ENCODE data around the gene SMIM41. TPM values are rescaled to one million over a fixed set of nuclear protein-coding genes. Genes with fewer than 3 reads are reported as not detected.

Gene SMIM41
- polyA plus RNA-seq, 1 donor (not counting 4 experiments of a cell fraction or from before 2014, with no cell fraction given), result not detected

- no peaks in the 10 kb centered on the region for H3K9me1 ChIP-seq (ENCODE audit: control insufficient read depth, extremely low read depth, insufficient read depth, low read length)
- TF ChIP-seq EZH2 (IDR thresholded peaks at IDR 0.05; ENCODE audit: low read length) (no peak), CTCF (optimal IDR thresholded peaks at IDR 0.05 in 1 of 3, IDR thresholded peaks at IDR 0.05 in 1 of 3, conservative IDR thresholded peaks at IDR 0.05 in 1 of 3; ENCODE audit: extremely low read depth in 1 of 3, insufficient read depth in 2 of 3, low read length in 3 of 3) (no peak)
- DNase-seq (ENCODE audit: low read depth, low spot score) (no peak), FAIRE-seq (no peak)
- no peaks in the 10 kb centered on the region for H4K20me1 ChIP-seq (ENCODE audit: control insufficient read depth, extremely low read depth, insufficient read depth, low read length)
- peaks cover 1% of the 10 kb centered on the region for H3K27me3 ChIP-seq (ENCODE audit: control insufficient read depth, extremely low read depth, insufficient read depth, low read length)
- no peak overlapping the region for H2AFZ ChIP-seq (ENCODE audit: control insufficient read depth, low read length)
- no peaks in the 10 kb centered on the region for H3K4me1 ChIP-seq (ENCODE audit: control insufficient read depth, extremely low read depth, insufficient read depth, low read length)
- H3K9ac ChIP-seq (ENCODE audit: control insufficient read depth, extremely low read depth, insufficient read depth, low read length), result no peak overlapping the region
- H3K4me3 ChIP-seq (ENCODE audit: control insufficient read depth in 2 of 3, extremely low read depth in 1 of 3, insufficient read depth in 2 of 3, low read depth in 1 of 3, low read length in 3 of 3), result no peak overlapping the region
- no peak overlapping the region for H3K4me2 ChIP-seq (ENCODE audit: control insufficient read depth, extremely low read depth, insufficient read depth, low read depth, low read length)
- dilution Hi-C loops (cut with MboI; ENCODE audit: extremely low pct_ligation_motif_present, low sequenced_read_pairs), result no loop called here
- H3K36me3 ChIP-seq (ENCODE audit: control insufficient read depth in 2 of 2, extremely low read depth in 1 of 2, insufficient read depth in 2 of 2, low read length in 2 of 2), result no peaks in the 10 kb centered on the region
- H3K9me3 ChIP-seq (ENCODE audit: control insufficient read depth, low read depth, low read length), result no peaks in the 10 kb centered on the region
- H3K27ac ChIP-seq (ENCODE audit: control insufficient read depth, insufficient read depth, low read length), result no peak overlapping the region
- no peaks in the 10 kb centered on the region for H3K79me2 ChIP-seq (ENCODE audit: control insufficient read depth, insufficient read depth, low read length)
These were observed 17.9 kb upstream of the SMIM41 start for GRCh38 chr12:52061470-52062166.

- H3K79me2 ChIP-seq (ENCODE audit: control insufficient read depth, insufficient read depth, low read length), result no peaks in the 10 kb centered on the region
- H2AFZ ChIP-seq (ENCODE audit: control insufficient read depth, low read length), result no peak overlapping the region
- H3K27ac ChIP-seq (ENCODE audit: control insufficient read depth, insufficient read depth, low read length), result no peak overlapping the region
- H3K4me3 ChIP-seq (ENCODE audit: control insufficient read depth in 2 of 3, extremely low read depth in 1 of 3, insufficient read depth in 2 of 3, low read depth in 1 of 3, low read length in 3 of 3), result no peak overlapping the region
- no peak for TF ChIP-seq EZH2 (IDR thresholded peaks at IDR 0.05; ENCODE audit: low read length)
- TF ChIP-seq CTCF (optimal IDR thresholded peaks at IDR 0.05 in 1 of 3, IDR thresholded peaks at IDR 0.05 in 1 of 3, conservative IDR thresholded peaks at IDR 0.05 in 1 of 3; ENCODE audit: extremely low read depth in 1 of 3, insufficient read depth in 2 of 3, low read length in 3 of 3), result no peak
- no peak for FAIRE-seq
- no peaks in the 10 kb centered on the region for H3K4me1 ChIP-seq (ENCODE audit: control insufficient read depth, extremely low read depth, insufficient read depth, low read length)
- no peak for DNase-seq (ENCODE audit: low read depth, low spot score)
- no peaks in the 10 kb centered on the region for H3K9me1 ChIP-seq (ENCODE audit: control insufficient read depth, extremely low read depth, insufficient read depth, low read length)
- H3K9ac ChIP-seq (ENCODE audit: control insufficient read depth, extremely low read depth, insufficient read depth, low read length), result no peak overlapping the region
- H4K20me1 ChIP-seq (ENCODE audit: control insufficient read depth, extremely low read depth, insufficient read depth, low read length), result no peaks in the 10 kb centered on the region
- dilution Hi-C loops (cut with MboI; ENCODE audit: extremely low pct_ligation_motif_present, low sequenced_read_pairs), result no loop called here
- no peaks in the 10 kb centered on the region for H3K9me3 ChIP-seq (ENCODE audit: control insufficient read depth, low read depth, low read length)
- H3K36me3 ChIP-seq (ENCODE audit: control insufficient read depth in 2 of 2, extremely low read depth in 1 of 2, insufficient read depth in 2 of 2, low read length in 2 of 2), result no peaks in the 10 kb centered on the region
- peaks cover 3% of the 10 kb centered on the region for H3K27me3 ChIP-seq (ENCODE audit: control insufficient read depth, extremely low read depth, insufficient read depth, low read length)
- no peak overlapping the region for H3K4me2 ChIP-seq (ENCODE audit: control insufficient read depth, extremely low read depth, insufficient read depth, low read depth, low read length)
These were observed 17.1 kb upstream of the SMIM41 start for GRCh38 chr12:52062167-52063081.

Measured in keratinocyte (primary cell).